Trophoblast cell (in vitro differentiated cells and primary cell): ENCODE results near the gene SKIC2.
A peak's percentile ranks its signal among the peaks of the same experiment; 100 is the strongest.

Experiments
- DNase-seq, 2 donors: peaks; one replicate each; pipeline ENCODE4 v3.0.0-alpha.2; 2016
- H2AFZ ChIP-seq: 2 replicates; pipeline ENCODE4 v1.6.1; 2013; ENCODE audit warnings: low read length, moderate library complexity, mild to moderate bottlenecking; ENCODE audit not compliant: insufficient read depth, poor library complexity
- H2AK5ac ChIP-seq: 2 replicates; pipeline ENCODE4 v1.6.1; 2013; ENCODE audit warnings: mild to moderate bottlenecking, low read length
- H2BK120ac ChIP-seq: 2 replicates; pipeline ENCODE4 v1.6.1; 2013; ENCODE audit warnings: low read length, mild to moderate bottlenecking, moderate library complexity; ENCODE audit not compliant: insufficient read depth, poor library complexity
- H2BK12ac ChIP-seq: 2 replicates; pipeline ENCODE4 v1.6.1; 2013; ENCODE audit warnings: mild to moderate bottlenecking, low read length, moderate library complexity
- H2BK5ac ChIP-seq: 2 replicates; pipeline ENCODE4 v1.6.1; 2013; ENCODE audit warnings: low read length, low read depth, moderate library complexity, mild to moderate bottlenecking; ENCODE audit not compliant: poor library complexity
- H3K14ac ChIP-seq: 2 replicates; pipeline ENCODE4 v1.6.1; 2013; ENCODE audit warnings: mild to moderate bottlenecking, low read length
- H3K18ac ChIP-seq: 2 replicates; pipeline ENCODE4 v1.6.1; 2013; ENCODE audit warnings: mild to moderate bottlenecking, low read length
- H3K23ac ChIP-seq: 2 replicates; pipeline ENCODE4 v1.6.1; 2013; ENCODE audit warnings: low read length
- H3K27ac ChIP-seq: 2 replicates; pipeline ENCODE4 v1.5.1; 2013; ENCODE audit warnings: low read depth, mild to moderate bottlenecking, inconsistent platforms, low read length, moderate library complexity
- H3K27me3 ChIP-seq: 2 replicates; pipeline ENCODE4 v1.6.1; 2013; ENCODE audit warnings: inconsistent platforms, mild to moderate bottlenecking, low read length, moderate library complexity; ENCODE audit not compliant: insufficient read depth
- H3K36me3 ChIP-seq, 2 experiments: 1 replicate in 1 of 2; 2 replicates in 1 of 2; pipeline ENCODE4 v1.6.1; 2013; ENCODE audit warnings: low read length in 2 of 2, mild to moderate bottlenecking in 2 of 2, moderate library complexity in 1 of 2; ENCODE audit not compliant: insufficient read depth in 2 of 2, control insufficient read depth in 1 of 2
- H3K4ac ChIP-seq: 2 replicates; pipeline ENCODE4 v1.6.1; 2013; ENCODE audit warnings: low read depth, mild to moderate bottlenecking, low read length, moderate library complexity
- H3K4me1 ChIP-seq, 2 experiments: 1 replicate in 1 of 2; 2 replicates in 1 of 2; pipeline ENCODE4 v1.6.1; 2013; ENCODE audit warnings: low read length in 2 of 2, mild to moderate bottlenecking in 2 of 2, moderate library complexity in 1 of 2; ENCODE audit not compliant: insufficient read depth in 2 of 2, control insufficient read depth in 1 of 2
- H3K4me2 ChIP-seq: 2 replicates; pipeline ENCODE4 v1.6.1; 2013; ENCODE audit warnings: inconsistent platforms, mild to moderate bottlenecking, low read length, moderate library complexity
- H3K4me3 ChIP-seq: 2 replicates; pipeline ENCODE4 v1.5.1; 2013; ENCODE audit warnings: mild to moderate bottlenecking, low read depth, low read length, inconsistent platforms
- H3K79me1 ChIP-seq: one replicate; pipeline ENCODE4 v1.6.1; 2013; ENCODE audit warnings: low read length
- H3K79me2 ChIP-seq: 2 replicates; pipeline ENCODE4 v1.6.1; 2013; ENCODE audit warnings: low read length, mild to moderate bottlenecking; ENCODE audit not compliant: control insufficient read depth, insufficient read depth, poor library complexity
- H3K9ac ChIP-seq: 2 replicates; pipeline ENCODE4 v1.6.1; 2013; ENCODE audit warnings: mild to moderate bottlenecking, low read length
- H3K9me3 ChIP-seq: 2 replicates; pipeline ENCODE4 v1.6.1; 2013; ENCODE audit warnings: low read depth, mild to moderate bottlenecking, control low read depth, inconsistent platforms, low read length; ENCODE audit not compliant: insufficient read depth
- H4K12ac ChIP-seq: 2 replicates; pipeline ENCODE4 v1.6.1; 2013; ENCODE audit warnings: low read depth, mild to moderate bottlenecking, low read length, moderate library complexity
- H4K8ac ChIP-seq: 2 replicates; pipeline ENCODE4 v1.6.1; 2013; ENCODE audit warnings: low read depth, mild to moderate bottlenecking, low read length, moderate library complexity
- H4K91ac ChIP-seq: one replicate; pipeline ENCODE4 v1.6.1; 2013; ENCODE audit warnings: low read depth, mild to moderate bottlenecking, low read length, moderate library complexity
- WGBS: extraction: QIAGEN DNeasy Blood & Tissue Kit; methylation state at CpG from one replicate; pipeline ENCODE4 v1.1.7; 2013; ENCODE audit warnings: missing lambda C conversion rate; ENCODE audit not compliant: insufficient read length, insufficient coverage; ENCODE audit errors: extremely low coverage; 5-methylcytosine and 5-hydroxymethylcytosine counted together

Gene SKIC2

GRCh38 chr6:31922942-31923341, 36.0 kb upstream of the SKIC2 start:
- Histone ChIP-seq H3K9me3 (no peaks in the 10 kb centered on the region), H3K36me3 (no peaks in the 10 kb centered on the region), H3K4me2 (no peak overlapping the region), H3K18ac (no peak overlapping the region), H3K14ac (no peak overlapping the region), H2BK12ac (no peak overlapping the region), H2AFZ (no peak overlapping the region), H4K91ac (no peak overlapping the region), H4K8ac (no peak overlapping the region), H3K79me1 (no peaks in the 10 kb centered on the region), H3K9ac (no peak overlapping the region), H3K27ac (no peak overlapping the region), H2BK5ac (no peak overlapping the region), H3K4ac (no peak overlapping the region), H3K4me3 (no peak overlapping the region), H3K23ac (no peak overlapping the region), H4K12ac (no peak overlapping the region), H3K27me3 (no peaks in the 10 kb centered on the region), H3K79me2 (no peaks in the 10 kb centered on the region), H2BK120ac (no peak overlapping the region), H3K4me1 (no peaks in the 10 kb centered on the region), H2AK5ac (no peak overlapping the region)
- peak in 1 of 2 donors; percentile 48 for DNase-seq
- WGBS = no CpG with 5 or more reads among the region's 5 CpGs

- no peak within 1 kb of the TSS for H4K8ac ChIP-seq
- no peak within 1 kb of the TSS for H3K4me3 ChIP-seq
- H3K23ac ChIP-seq = no peak within 1 kb of the TSS
- no peak within 1 kb of the TSS for H3K18ac ChIP-seq
- H3K27ac ChIP-seq = no peak within 1 kb of the TSS
- H2BK120ac ChIP-seq = no peak within 1 kb of the TSS
- H3K79me1 ChIP-seq = no peaks in the 10 kb centered on the region
- H3K36me3 ChIP-seq = no peaks in the 10 kb centered on the region
- no peaks in the 10 kb centered on the region for H3K27me3 ChIP-seq
- peak in 1 of 2 donors; percentile 18 for DNase-seq
- H3K4me1 ChIP-seq = no peaks in the 10 kb centered on the region
- no peak within 1 kb of the TSS for H3K4ac ChIP-seq
- WGBS = no CpG with 5 or more reads among the region's 11 CpGs
- H3K14ac ChIP-seq = no peak within 1 kb of the TSS
- H3K9ac ChIP-seq = no peak within 1 kb of the TSS
- no peaks in the 10 kb centered on the region for H3K9me3 ChIP-seq
- no peak within 1 kb of the TSS for H2BK5ac ChIP-seq
- H4K12ac ChIP-seq = no peak within 1 kb of the TSS
- no peak within 1 kb of the TSS for H2BK12ac ChIP-seq
- H2AFZ ChIP-seq = no peak within 1 kb of the TSS
- H3K79me2 ChIP-seq = no peaks in the 10 kb centered on the region
- H3K4me2 ChIP-seq = no peak within 1 kb of the TSS
- no peak within 1 kb of the TSS for H4K91ac ChIP-seq
- H2AK5ac ChIP-seq = no peak within 1 kb of the TSS
Observed at GRCh38 chr6:31927242-31927862, 31.6 kb upstream of the SKIC2 start, which contains the start of gene C2. Gene C2, plus strand, starts transcription at chr6:31927717. Its CDS starts 36 bp downstream, at chr6:31927753.

GRCh38 chr6:31927863-31928671, 30.9 kb upstream of the SKIC2 start:
- no peaks in the 10 kb centered on the region for H3K79me2 ChIP-seq
- no peak overlapping the region for H3K4me3 ChIP-seq
- H3K4me2 ChIP-seq = no peak overlapping the region
- no peak overlapping the region for H3K18ac ChIP-seq
- H4K12ac ChIP-seq = no peak overlapping the region
- no peak overlapping the region for H3K27ac ChIP-seq
- DNase-seq = no peak
- H3K23ac ChIP-seq = no peak overlapping the region
- H3K4me1 ChIP-seq = no peaks in the 10 kb centered on the region
- no peak overlapping the region for H2AFZ ChIP-seq
- H3K9me3 ChIP-seq = no peaks in the 10 kb centered on the region
- no peak overlapping the region for H2BK120ac ChIP-seq
- no peak overlapping the region for H3K9ac ChIP-seq
- H3K4ac ChIP-seq = no peak overlapping the region
- H3K79me1 ChIP-seq = no peaks in the 10 kb centered on the region
- no peak overlapping the region for H3K14ac ChIP-seq
- H4K91ac ChIP-seq = no peak overlapping the region
- no peaks in the 10 kb centered on the region for H3K27me3 ChIP-seq
- WGBS = no CpG with 5 or more reads among the region's 11 CpGs
- H4K8ac ChIP-seq = no peak overlapping the region
- H3K36me3 ChIP-seq = no peaks in the 10 kb centered on the region
- H2BK5ac ChIP-seq = no peak overlapping the region
- H2BK12ac ChIP-seq = no peak overlapping the region
- H2AK5ac ChIP-seq = no peak overlapping the region

- H3K27me3 ChIP-seq = no peaks in the 10 kb centered on the region
Observed at GRCh38 chr6:31928672-31928939, 30.4 kb upstream of the SKIC2 start.

More at GRCh38 chr6:31928672-31928939, 30.4 kb upstream of the SKIC2 start:
- Histone ChIP-seq H2AFZ (no peak overlapping the region), H2BK5ac (no peak overlapping the region), H3K4me1 (no peaks in the 10 kb centered on the region), H3K4ac (no peak overlapping the region), H4K91ac (no peak overlapping the region), H3K9me3 (no peaks in the 10 kb centered on the region), H2BK120ac (no peak overlapping the region), H3K14ac (no peak overlapping the region), H3K9ac (no peak overlapping the region), H3K79me2 (no peaks in the 10 kb centered on the region), H3K27ac (no peak overlapping the region), H3K4me3 (no peak overlapping the region), H4K12ac (no peak overlapping the region), H4K8ac (no peak overlapping the region), H2BK12ac (no peak overlapping the region), H3K18ac (no peak overlapping the region), H2AK5ac (no peak overlapping the region), H3K79me1 (no peaks in the 10 kb centered on the region), H3K23ac (no peak overlapping the region), H3K4me2 (no peak overlapping the region), H3K36me3 (no peaks in the 10 kb centered on the region)
- no peak for DNase-seq
- no CpG with 5 or more reads among the region's 9 CpGs for WGBS
